Sigmoid colon (tissue), 7 donors: ENCODE measurements around the gene CYTH3. TPM values are rescaled to one million over a fixed set of nuclear protein-coding genes. Genes with fewer than 3 reads are reported as not detected.
"Not testable (repeated sequence)": the region's sequence is repeated elsewhere in the genome, so short reads cannot be mapped to it uniquely, and the experiment has no call there.

ENCODE experiments used
- DNase-seq: peaks from one replicate; pipeline ENCODE4 v3.0.0-alpha.2; 2019
- H3K27ac ChIP-seq, 4 donors: fragments of 200-600 bp; sonication (generic); one replicate each; pipeline ENCODE4 v1.5.1; 2016 to 2019; ENCODE audit warnings: mild to moderate bottlenecking in 1 of 4
- H3K27me3 ChIP-seq, 3 donors: fragments of 200-600 bp; sonication (generic); one replicate each; pipeline ENCODE4 v1.5.1; 2019; ENCODE audit warnings: mild to moderate bottlenecking in 1 of 3
- H3K36me3 ChIP-seq, 4 donors: fragments of 200-600 bp; sonication (generic); one replicate each; pipeline ENCODE4 v1.5.1; 2016 to 2019
- H3K4me1 ChIP-seq, 4 donors: fragments of 200-600 bp; sonication (generic); one replicate each; pipeline ENCODE4 v1.5.1; 2017 to 2019
- H3K4me3 ChIP-seq, 4 donors: fragments of 200-600 bp; sonication (generic); one replicate each; pipeline ENCODE4 v1.5.1; 2017 to 2019; ENCODE audit warnings: mild to moderate bottlenecking in 2 of 4, moderate library complexity in 1 of 4
- H3K9me3 ChIP-seq, 4 donors: fragments of 200-600 bp in 3 of 4; sonication (generic) in 3 of 4; one replicate each; pipeline versions ENCODE4 v1.5.1 to v1.6.1; 2013 to 2019
- CTCF ChIP-seq, 4 experiments: fragments of 450-650 bp in 3 of 4; fragments of 200-600 bp in 1 of 4; IDR thresholded peaks; one replicate each; pipeline ENCODE4 v1.5.1; 2016 to 2019; ENCODE audit warnings: antibody characterized with exemption in 4 of 4, mild to moderate bottlenecking in 3 of 4, moderate library complexity in 2 of 4
- EP300 ChIP-seq, 4 donors: sonication (generic); formaldehyde crosslinking; IDR thresholded peaks; one replicate each; pipeline ENCODE4 v1.6.1; 2017; ENCODE audit warnings: antibody characterized with exemption in 4 of 4
- POLR2A ChIP-seq, 2 donors: fragments of 450-650 bp; IDR thresholded peaks; one replicate each; pipeline ENCODE4 v1.6.1; 2016; ENCODE audit warnings: antibody characterized with exemption in 2 of 2, mild to moderate bottlenecking in 2 of 2, moderate library complexity in 2 of 2
- POLR2AphosphoS5 ChIP-seq, 4 donors: sonication (generic); formaldehyde crosslinking; IDR thresholded peaks; one replicate each; pipeline ENCODE4 v1.6.1; 2017; ENCODE audit warnings: antibody characterized with exemption in 4 of 4
- WGBS, 2 donors: extraction: QIAGEN DNeasy Blood & Tissue Kit; methylation state at CpG; one replicate each; pipeline ENCODE4 v1.1.7; 2013; 5-methylcytosine and 5-hydroxymethylcytosine counted together
- intact Hi-C: fragments of 100-400 bp; cut with DNase I; formaldehyde crosslinking; loops from one replicate; pipeline ENCODE4 v1.15.1; 2023
- polyA plus RNA-seq, 3 donors: library from polyadenylated mRNA; stranded (reverse); fragments of 200-250 nt; gene quantifications; one replicate each; pipeline ENCODE4 v1.2.3, GENCODE V29; 2013
- total RNA-seq, 4 donors: library from RNA; depleted of rRNA; stranded (reverse); fragments of >200 nt; gene quantifications; one replicate each; pipeline ENCODE4 v1.1.0, GENCODE V29; 2016
- donor health status: healthy with polysubstance abuse.
- donor health status: Bipolar disorder and iron deficiency.
- donor health status: healthy.

Gene CYTH3
- total and polyA plus RNA-seq, 7 donors, result 6.5 to 34.8 (median 27.1) TPM

- Histone ChIP-seq H3K4me3 (no peak overlapping the region), H3K4me1 (no peaks in the 10 kb centered on the region), H3K27me3 (no peaks in the 10 kb centered on the region), H3K27ac (no peak overlapping the region), H3K36me3 (no peaks in the 10 kb centered on the region), H3K9me3 (no peaks in the 10 kb centered on the region)
- no peak for TF ChIP-seq POLR2AphosphoS5 (IDR thresholded peaks at IDR 0.05)
- no peak for TF ChIP-seq EP300 (IDR thresholded peaks at IDR 0.05)
- TF ChIP-seq POLR2A (IDR thresholded peaks at IDR 0.05), result no peak
- TF ChIP-seq CTCF (IDR thresholded peaks at IDR 0.05), result no peak
- intact Hi-C loops, result no loop called here
- no peak for DNase-seq
- 74 to 77% methylated on average over 4 of the region's 4 CpGs for WGBS, 2 donors
Observed at GRCh38 chr7:6198689-6199595, 73.5 kb downstream of the CYTH3 start.

- Histone ChIP-seq H3K36me3 (no peaks in the 10 kb centered on the region), H3K27me3 (no peaks in the 10 kb centered on the region), H3K4me3 (no peak overlapping the region), H3K27ac (no peak overlapping the region), H3K4me1 (no peaks in the 10 kb centered on the region), H3K9me3 (no peaks in the 10 kb centered on the region)
- TF ChIP-seq EP300 (IDR thresholded peaks at IDR 0.05), result no peak
- TF ChIP-seq CTCF (IDR thresholded peaks at IDR 0.05), result no peak
- no peak for TF ChIP-seq POLR2AphosphoS5 (IDR thresholded peaks at IDR 0.05)
- no peak for TF ChIP-seq POLR2A (IDR thresholded peaks at IDR 0.05)
- intact Hi-C loops, result no loop called here
- no peak for DNase-seq
- 93% methylated on average over 8 of the region's 8 CpGs for WGBS, 2 donors
Observed at GRCh38 chr7:6197801-6198551, 74.4 kb downstream of the CYTH3 start.

GRCh38 chr7:6193709-6194108 lies 78.7 kb downstream of the CYTH3 start:
- intact Hi-C loops, result no loop called here
- Histone ChIP-seq H3K4me1 (no peaks in the 10 kb centered on the region), H3K27me3 (no peaks in the 10 kb centered on the region), H3K9me3 (no peaks in the 10 kb centered on the region), H3K27ac (no peak overlapping the region), H3K4me3 (no peak overlapping the region), H3K36me3 (peaks cover 0 to 13% (median 2%) of the 10 kb centered on the region in 4 donors)
- 87 to 89% methylated on average over 8 of the region's 8 CpGs for WGBS, 2 donors
- no peak for DNase-seq
- no peak for TF ChIP-seq POLR2AphosphoS5 (IDR thresholded peaks at IDR 0.05)
- TF ChIP-seq EP300 (IDR thresholded peaks at IDR 0.05), result no peak
- no peak for TF ChIP-seq CTCF (IDR thresholded peaks at IDR 0.05)
- TF ChIP-seq POLR2A (IDR thresholded peaks at IDR 0.05), result no peak

- H3K27ac ChIP-seq, H3K4me3 ChIP-seq, H3K27me3 ChIP-seq, DNase-seq, H3K4me1 ChIP-seq, H3K9me3 ChIP-seq, intact Hi-C loops: not testable (repeated sequence)
- peaks cover 0 to 32% (median 10%) of the 10 kb centered on the region in 4 donors for H3K36me3 ChIP-seq
- 91% methylated on average over 7 of the region's 7 CpGs for WGBS, 2 donors
Observed at GRCh38 chr7:6190563-6190962, 81.9 kb downstream of the CYTH3 start.

GRCh38 chr7:6188389-6188788 lies 84.0 kb downstream of the CYTH3 start:
- Histone ChIP-seq H3K27ac (no peak overlapping the region), H3K27me3 (peaks cover 0 to 2% (median 0%) of the 10 kb centered on the region in 3 donors), H3K4me1 (no peaks in the 10 kb centered on the region), H3K36me3 (peaks cover 0 to 32% (median 10%) of the 10 kb centered on the region in 4 donors), H3K9me3 (no peaks in the 10 kb centered on the region), H3K4me3 (no peak overlapping the region)
- no peak for DNase-seq
- 91 to 93% methylated on average over 5 of the region's 5 CpGs for WGBS, 2 donors
- intact Hi-C loops, result no loop called here
- TF ChIP-seq POLR2A (IDR thresholded peaks at IDR 0.05), result no peak
- no peak for TF ChIP-seq POLR2AphosphoS5 (IDR thresholded peaks at IDR 0.05)
- TF ChIP-seq CTCF (IDR thresholded peaks at IDR 0.05), result no peak
- no peak for TF ChIP-seq EP300 (IDR thresholded peaks at IDR 0.05)
